IMR-90 (cell line): ENCODE measurements around the gene FBLN1. TPM values are rescaled to one million over a fixed set of nuclear protein-coding genes. Genes with fewer than 3 reads are reported as not detected.

Experiments
- ATAC-seq: fragments of 200-7000 bp; cut with Tn5 transposase; 2 replicates; pipeline ENCODE4 v1.9.1; 2020; ENCODE audit warnings: low read depth, mild to moderate bottlenecking, moderate library complexity
- BruUV-seq: library from RNA; stranded (reverse); fragments of 400-500 nt; replicated peaks from 2 replicates; lab custom pipeline; 2021; lab: Mats Ljungman, UMichigan
- CTCF ChIA-PET: fragments of 300-600 bp; formaldehyde crosslinking; extraction: SDS; loops from one replicate; lab custom pipeline; 2021; ENCODE audit warnings: antibody characterized with exemption; lab: Yijun Ruan, JAX
- POLR2A ChIA-PET: fragments of 300-600 bp; sonication (Branson Sonifier 250); formaldehyde crosslinking; loops from one replicate; lab custom pipeline; 2022; ENCODE audit warnings: antibody characterized with exemption; ENCODE audit not compliant: unreplicated experiment; lab: Charles Lee
- DNase-seq: peaks from one replicate; pipeline ENCODE4 v3.0.0; 2013
- H2AFZ ChIP-seq: replicated peaks from 2 replicates; pipeline ENCODE3; 2013; ENCODE audit warnings: low read length, mild to moderate bottlenecking; ENCODE audit not compliant: poor library complexity
- H2AK5ac ChIP-seq: 2 replicates; pipeline ENCODE4 v1.6.1; 2013; ENCODE audit warnings: low read depth, low read length, inconsistent platforms
- H2AK9ac ChIP-seq: replicated peaks from 2 replicates; pipeline ENCODE3; 2013; ENCODE audit warnings: mild to moderate bottlenecking, low read depth, low read length, moderate library complexity; ENCODE audit not compliant: poor library complexity
- H2BK120ac ChIP-seq: 2 replicates; pipeline ENCODE4 v1.6.1; 2013; ENCODE audit warnings: low read depth, low read length, inconsistent platforms
- H2BK15ac ChIP-seq: 3 replicates; pipeline ENCODE4 v1.6.1; 2013; ENCODE audit warnings: low read depth, low read length, inconsistent platforms
- H2BK20ac ChIP-seq: 2 replicates; pipeline ENCODE4 v1.6.1; 2013; ENCODE audit warnings: low read depth, mild to moderate bottlenecking, inconsistent platforms, low read length, moderate library complexity
- H2BK5ac ChIP-seq: 2 replicates; pipeline ENCODE4 v1.6.1; 2013; ENCODE audit warnings: mild to moderate bottlenecking, low read depth, low read length, inconsistent platforms; ENCODE audit not compliant: poor library complexity, severe bottlenecking
- H3K14ac ChIP-seq: replicated peaks from 2 replicates; pipeline ENCODE4 v1.6.1; 2013; ENCODE audit warnings: low read depth, low read length, inconsistent platforms
- H3K18ac ChIP-seq: 2 replicates; pipeline ENCODE4 v1.6.1; 2013; ENCODE audit warnings: low read depth, low read length, control low read depth
- H3K23ac ChIP-seq: 2 replicates; pipeline ENCODE4 v1.6.1; 2013; ENCODE audit warnings: low read depth, low read length, inconsistent platforms
- H3K27ac ChIP-seq: 2 replicates; pipeline ENCODE4 v1.5.1; 2013; ENCODE audit warnings: mild to moderate bottlenecking, control low read depth, low read length; ENCODE audit not compliant: insufficient read depth
- H3K27me3 ChIP-seq: 2 replicates; pipeline ENCODE4 v1.6.1; 2013; ENCODE audit warnings: low read length; ENCODE audit not compliant: control insufficient read depth, insufficient read depth
- H3K36me3 ChIP-seq: 2 replicates; pipeline ENCODE4 v1.6.1; 2013; ENCODE audit warnings: low read length, mixed read lengths; ENCODE audit not compliant: control insufficient read depth, insufficient read depth
- H3K4ac ChIP-seq: 2 replicates; pipeline ENCODE4 v1.6.1; 2013; ENCODE audit warnings: low read depth, low read length, inconsistent platforms
- H3K4me1 ChIP-seq: 2 replicates; pipeline ENCODE4 v1.6.1; 2013; ENCODE audit warnings: low read length, mixed read lengths; ENCODE audit not compliant: control insufficient read depth, insufficient read depth
- H3K4me2 ChIP-seq: 2 replicates; pipeline ENCODE4 v1.6.1; 2013; ENCODE audit warnings: low read depth, mild to moderate bottlenecking, control low read depth, low read length, moderate library complexity
- H3K4me3 ChIP-seq: 2 replicates; pipeline ENCODE4 v1.5.1; 2013; ENCODE audit warnings: low read depth, mild to moderate bottlenecking, control low read depth, low read length, moderate library complexity; ENCODE audit not compliant: insufficient read depth
- H3K56ac ChIP-seq: 2 replicates; pipeline ENCODE4 v1.6.1; 2013; ENCODE audit warnings: low read length, inconsistent platforms; ENCODE audit not compliant: insufficient read depth; ENCODE audit errors: extremely low read depth
- H3K79me1 ChIP-seq, 2 experiments: 2 replicates each; pipeline ENCODE4 v1.6.1; 2013; ENCODE audit warnings: low read length in 2 of 2, inconsistent platforms in 1 of 2, low read depth in 1 of 2
- H3K9ac ChIP-seq: 2 replicates; pipeline ENCODE4 v1.6.1; 2013; ENCODE audit warnings: low read depth, low read length, control low read depth
- H3K9me1 ChIP-seq: 2 replicates; pipeline ENCODE4 v1.6.1; 2013; ENCODE audit warnings: low read length, inconsistent platforms; ENCODE audit not compliant: insufficient read depth
- H3K9me3 ChIP-seq: 2 replicates; pipeline ENCODE4 v1.6.1; 2013; ENCODE audit warnings: low read length; ENCODE audit not compliant: control insufficient read depth, insufficient read depth
- H4K20me1 ChIP-seq: 2 replicates; pipeline ENCODE4 v1.6.1; 2013; ENCODE audit warnings: low read length, inconsistent platforms; ENCODE audit not compliant: insufficient read depth
- H4K5ac ChIP-seq: 2 replicates; pipeline ENCODE4 v1.6.1; 2013; ENCODE audit warnings: mild to moderate bottlenecking, low read depth, low read length, control low read depth
- H4K8ac ChIP-seq, 2 experiments: 2 replicates each; pipeline ENCODE4 v1.6.1; 2013; ENCODE audit warnings: low read depth in 2 of 2, low read length in 2 of 2, control low read depth in 1 of 2, inconsistent platforms in 1 of 2
- H4K91ac ChIP-seq: 2 replicates; pipeline ENCODE4 v1.6.1; 2013; ENCODE audit warnings: low read depth, low read length, inconsistent platforms; ENCODE audit not compliant: insufficient read depth
- BHLHE40 ChIP-seq: fragments of 150-350 bp; IDR thresholded peaks from 2 replicates; pipeline ENCODE4 v1.6.1; 2016; ENCODE audit warnings: mild to moderate bottlenecking, low read depth, low read length
- CEBPB ChIP-seq: IDR thresholded peaks from 2 replicates; pipeline ENCODE4 v1.6.1; 2012; ENCODE audit warnings: low read depth, low read length, improper control_type of control experiment
- CHD1 ChIP-seq: IDR thresholded peaks from 2 replicates; pipeline ENCODE4 v1.6.1; 2012; ENCODE audit warnings: low read depth, low read length, improper control_type of control experiment
- FOS ChIP-seq: fragments of 150-350 bp; IDR thresholded peaks from 2 replicates; pipeline ENCODE4 v1.6.1; 2016; ENCODE audit warnings: low read depth, low read length
- MAFK ChIP-seq: IDR thresholded peaks from 2 replicates; pipeline ENCODE4 v1.6.1; 2012; ENCODE audit warnings: low read depth, low read length, improper control_type of control experiment
- MAZ ChIP-seq: IDR thresholded peaks from 2 replicates; pipeline ENCODE4 v1.6.1; 2012; ENCODE audit warnings: low read depth, mild to moderate bottlenecking, low read length, improper control_type of control experiment, moderate library complexity, borderline replicate concordance
- MXI1 ChIP-seq: IDR thresholded peaks from 2 replicates; pipeline ENCODE4 v1.6.1; 2012; ENCODE audit warnings: low read depth, mild to moderate bottlenecking, low read length, moderate library complexity, borderline replicate concordance
- POLR2A ChIP-seq: IDR thresholded peaks from 2 replicates; pipeline ENCODE4 v1.6.1; 2012; ENCODE audit warnings: mild to moderate bottlenecking, low read depth, low read length
- RAD21 ChIP-seq: IDR thresholded peaks from 2 replicates; pipeline ENCODE4 v1.6.1; 2012; ENCODE audit warnings: low read length, improper control_type of control experiment
- RCOR1 ChIP-seq: IDR thresholded peaks from 2 replicates; pipeline ENCODE4 v1.6.1; 2012; ENCODE audit warnings: mild to moderate bottlenecking, low read length, improper control_type of control experiment; ENCODE audit not compliant: insufficient replicate concordance
- RFX5 ChIP-seq: IDR thresholded peaks from 2 replicates; pipeline ENCODE4 v1.8.0; 2012; ENCODE audit warnings: low read depth, mild to moderate bottlenecking, low read length, moderate library complexity
- SMC3 ChIP-seq: fragments of 150-350 bp; IDR thresholded peaks from 2 replicates; pipeline ENCODE4 v1.6.1; 2016; ENCODE audit warnings: low read depth, mild to moderate bottlenecking, antibody characterized with exemption, low read length, moderate library complexity
- WGBS, 2 experiments: methylation state at CpG; one replicate each; pipeline versions ENCODE4 v1.1.5 to v1.1.7; 2013; ENCODE audit warnings: missing lambda C conversion rate in 2 of 2; ENCODE audit not compliant: insufficient read length in 1 of 2; ENCODE audit errors: extremely low coverage in 2 of 2; 5-methylcytosine and 5-hydroxymethylcytosine counted together
- dilution Hi-C: fragments of 300-500 bp; cut with HindIII; formaldehyde crosslinking; loops from one replicate; pipeline ENCODE4 v1.14.3; 2018; ENCODE audit warnings: low sequenced_read_pairs; ENCODE audit not compliant: unreplicated experiment
- in situ Hi-C: fragments of 300-500 bp; cut with MboI; formaldehyde crosslinking; loops from 3 replicates; pipeline ENCODE4 v1.14.3; 2019; ENCODE audit warnings: low sequenced_read_pairs, inconsistent platforms, mixed read lengths
- intact Hi-C: fragments of 100-400 bp; cut with micrococcal nuclease; formaldehyde crosslinking; loops from 2 replicates; pipeline ENCODE4 v1.10.0; 2022
- polyA plus RNA-seq, 3 experiments: library from polyadenylated mRNA; depleted of rRNA; stranded (reverse); fragments of >200 nt; gene quantifications; 2 replicates each; pipeline ENCODE4 v1.2.3, GENCODE V29; 2012; ENCODE audit warnings: low replicate concordance in 1 of 3
- total RNA-seq: library from RNA; depleted of rRNA; stranded (reverse); fragments of >200 nt; gene quantifications from 2 replicates; pipeline ENCODE4 v1.2.3, GENCODE V29; 2012
- TF ChIP-seq, protein P1 (sequence below): fragments of 150-350 bp; IDR thresholded peaks from 2 replicates; pipeline ENCODE4 v1.6.1; 2016; ENCODE audit warnings: low read depth, mild to moderate bottlenecking, low read length, moderate library complexity, borderline replicate concordance
- TF ChIP-seq, protein P2 (sequence below): fragments of 150-350 bp; IDR thresholded peaks from 2 replicates; pipeline ENCODE4 v1.6.1; 2017; ENCODE audit warnings: mild to moderate bottlenecking, antibody characterized with exemption, low read length, low read depth
- TF ChIP-seq, protein P3 (sequence below): conservative IDR thresholded peaks from 2 replicates; pipeline ENCODE4 v1.5.1; 2012; ENCODE audit warnings: mild to moderate bottlenecking, low read depth, low read length, improper control_type of control experiment

FBLN1 gene
- total and polyA plus RNA-seq, 2 of the 4 experiments (the other 2 are of a cell fraction) = 11.3 to 87.9 TPM

DNA sequence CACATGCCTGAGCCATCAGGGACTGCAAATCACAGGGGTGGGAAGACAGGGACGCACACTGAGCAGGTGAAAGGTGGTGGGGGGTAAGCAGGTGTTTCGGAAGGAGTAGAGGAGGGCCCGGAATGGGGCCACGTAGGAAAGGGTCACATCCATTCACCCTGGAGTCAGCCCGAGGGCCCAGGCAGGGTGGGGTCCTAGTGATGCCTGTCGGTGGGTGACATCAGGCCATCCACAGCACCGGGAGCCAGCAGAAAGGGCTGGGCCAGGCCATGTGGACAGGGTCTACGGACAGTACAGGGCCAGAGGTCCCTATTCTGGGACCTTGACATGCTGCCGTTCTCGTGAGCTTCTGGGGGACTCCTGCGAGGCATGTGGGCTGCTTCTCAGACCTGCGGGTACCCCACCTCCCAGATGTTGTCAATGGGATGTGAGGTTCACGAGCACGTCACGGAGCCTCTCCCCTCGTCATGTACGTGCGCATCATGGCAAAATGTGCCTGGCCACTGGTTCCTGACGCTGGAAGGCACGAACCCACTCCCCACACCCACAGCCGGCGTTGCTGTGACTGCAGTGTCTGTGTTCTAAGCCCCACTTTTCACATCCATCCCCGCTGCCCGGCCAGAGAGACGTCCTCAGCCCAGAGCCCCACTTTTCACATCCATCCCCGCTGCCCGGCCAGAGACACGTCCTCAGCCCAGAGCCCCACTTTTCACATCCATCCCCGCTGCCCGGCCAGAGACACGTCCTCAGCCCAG is 84.1 kb downstream of the FBLN1 start:
- BruUV-seq = no TSS peak
- Histone ChIP-seq H2BK5ac (no peak overlapping the region), H2AFZ (no peak overlapping the region), H4K91ac (no peak overlapping the region), H3K27ac (no peak overlapping the region), H3K9me3 (no peaks in the 10 kb centered on the region), H3K27me3 (no peaks in the 10 kb centered on the region), H3K23ac (no peak overlapping the region), H3K4me2 (no peak overlapping the region), H4K20me1 (peaks cover 8% of the 10 kb centered on the region), H3K4me1 (peaks cover 22% of the 10 kb centered on the region), H2AK5ac (0 out of 2 replicates have a peak overlapping the region, but pooled peaks have one; percentile 38), H4K5ac (no peak overlapping the region), H3K9me1 (peaks cover 13% of the 10 kb centered on the region), H3K56ac (no peak overlapping the region), H2BK15ac (no peak overlapping the region), H4K8ac (no peak overlapping the region), H3K18ac (no peak overlapping the region), H3K79me1 (peaks cover 0 to 9% of the 10 kb centered on the region in 2 experiments; a peak in 2 of 4 replicates), H3K4me3 (no peak overlapping the region), H3K36me3 (peaks cover 59% of the 10 kb centered on the region; the same call in 1 of the 2 replicates), H2BK20ac (no peak overlapping the region), H2BK120ac (no peak overlapping the region), H3K9ac (no peak overlapping the region), H2AK9ac (no peak overlapping the region), H3K4ac (peak overlapping the region; percentile 24; the same call in 1 of the 2 replicates), H3K14ac (no peak overlapping the region)
- ChIA-PET CTCF (interaction anchor here (1.0 kb wide), 1 partner anchor 9 kb away, joined by 4 read pairs; no protein-coding TSS in a partner anchor), POLR2A (no interaction called here)
- in situ Hi-C loops = no loop called here
- DNase-seq (no peak), ATAC-seq (no peak)
- whole genome bisulfite sequencing, 2 experiments = 73% methylated on average over 2 of the region's 31 CpGs; no CpG with 5 or more reads in 1 of the 2 experiments
- intact Hi-C loops = loop anchor here (10.0 kb wide), 1 partner anchor 258 kb away; no protein-coding TSS in a partner anchor
- dilution Hi-C loops = no loop called here
- TF ChIP-seq, protein P1, sequence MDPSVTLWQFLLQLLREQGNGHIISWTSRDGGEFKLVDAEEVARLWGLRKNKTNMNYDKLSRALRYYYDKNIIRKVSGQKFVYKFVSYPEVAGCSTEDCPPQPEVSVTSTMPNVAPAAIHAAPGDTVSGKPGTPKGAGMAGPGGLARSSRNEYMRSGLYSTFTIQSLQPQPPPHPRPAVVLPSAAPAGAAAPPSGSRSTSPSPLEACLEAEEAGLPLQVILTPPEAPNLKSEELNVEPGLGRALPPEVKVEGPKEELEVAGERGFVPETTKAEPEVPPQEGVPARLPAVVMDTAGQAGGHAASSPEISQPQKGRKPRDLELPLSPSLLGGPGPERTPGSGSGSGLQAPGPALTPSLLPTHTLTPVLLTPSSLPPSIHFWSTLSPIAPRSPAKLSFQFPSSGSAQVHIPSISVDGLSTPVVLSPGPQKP = no peak
- no peak for TF ChIP-seq MAFK
- no peak for TF ChIP-seq SMC3
- TF ChIP-seq BHLHE40 = no peak
- TF ChIP-seq FOS = no peak
- no peak for TF ChIP-seq CEBPB
- TF ChIP-seq RFX5 = no peak
- TF ChIP-seq, protein P2, sequence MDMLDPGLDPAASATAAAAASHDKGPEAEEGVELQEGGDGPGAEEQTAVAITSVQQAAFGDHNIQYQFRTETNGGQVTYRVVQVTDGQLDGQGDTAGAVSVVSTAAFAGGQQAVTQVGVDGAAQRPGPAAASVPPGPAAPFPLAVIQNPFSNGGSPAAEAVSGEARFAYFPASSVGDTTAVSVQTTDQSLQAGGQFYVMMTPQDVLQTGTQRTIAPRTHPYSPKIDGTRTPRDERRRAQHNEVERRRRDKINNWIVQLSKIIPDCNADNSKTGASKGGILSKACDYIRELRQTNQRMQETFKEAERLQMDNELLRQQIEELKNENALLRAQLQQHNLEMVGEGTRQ = no peak
- TF ChIP-seq MXI1 = no peak
- TF ChIP-seq RCOR1 = no peak
- TF ChIP-seq POLR2A = no peak
- no peak for TF ChIP-seq RAD21
- no peak for TF ChIP-seq CHD1
- TF ChIP-seq MAZ = no peak
- TF ChIP-seq, protein P3, sequence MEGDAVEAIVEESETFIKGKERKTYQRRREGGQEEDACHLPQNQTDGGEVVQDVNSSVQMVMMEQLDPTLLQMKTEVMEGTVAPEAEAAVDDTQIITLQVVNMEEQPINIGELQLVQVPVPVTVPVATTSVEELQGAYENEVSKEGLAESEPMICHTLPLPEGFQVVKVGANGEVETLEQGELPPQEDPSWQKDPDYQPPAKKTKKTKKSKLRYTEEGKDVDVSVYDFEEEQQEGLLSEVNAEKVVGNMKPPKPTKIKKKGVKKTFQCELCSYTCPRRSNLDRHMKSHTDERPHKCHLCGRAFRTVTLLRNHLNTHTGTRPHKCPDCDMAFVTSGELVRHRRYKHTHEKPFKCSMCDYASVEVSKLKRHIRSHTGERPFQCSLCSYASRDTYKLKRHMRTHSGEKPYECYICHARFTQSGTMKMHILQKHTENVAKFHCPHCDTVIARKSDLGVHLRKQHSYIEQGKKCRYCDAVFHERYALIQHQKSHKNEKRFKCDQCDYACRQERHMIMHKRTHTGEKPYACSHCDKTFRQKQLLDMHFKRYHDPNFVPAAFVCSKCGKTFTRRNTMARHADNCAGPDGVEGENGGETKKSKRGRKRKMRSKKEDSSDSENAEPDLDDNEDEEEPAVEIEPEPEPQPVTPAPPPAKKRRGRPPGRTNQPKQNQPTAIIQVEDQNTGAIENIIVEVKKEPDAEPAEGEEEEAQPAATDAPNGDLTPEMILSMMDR = no peak
